ENCODE results near the gene CDH12.

- TF ChIP-seq REST (IDR thresholded peaks at IDR 0.05; ENCODE audit: low read depth): no peak
- TF ChIP-seq CREB1 (IDR thresholded peaks at IDR 0.05; ENCODE audit: low read depth): no peak
- no peak for TF ChIP-seq EP300 (IDR thresholded peaks at IDR 0.05; ENCODE audit: borderline replicate concordance)
- TF ChIP-seq EGR1 (IDR thresholded peaks at IDR 0.05): no peak
These were observed 502.0 kb downstream of the CDH12 start for GRCh38 chr5:22351178-22351577.
